ENCODE data around the gene CCDC120.
A peak's percentile ranks its signal among the peaks of the same experiment; 100 is the strongest.

CCDC120 gene

GRCh38 chrX:49064303-49064702 is 5.5 kb downstream of the CCDC120 start:
- DNase-seq: no peak

- DNase-seq: no peak
These were observed 5.9 kb downstream of the CCDC120 start for GRCh38 chrX:49064735-49065134.

GRCh38 chrX:49066278-49066677 is 7.5 kb downstream of the CCDC120 start:
- no peak for DNase-seq

- DNase-seq: no peak
These were observed 7.9 kb downstream of the CCDC120 start for GRCh38 chrX:49066690-49067089.

GRCh38 chrX:49067285-49068120 is 8.7 kb downstream of the CCDC120 start:
- no peak for DNase-seq

- no peak for DNase-seq
These were observed 10.2 kb downstream of the CCDC120 start for GRCh38 chrX:49069038-49069437.

- DNase-seq: no peak
These were observed 12.2 kb downstream of the CCDC120 start for GRCh38 chrX:49070988-49071387.

- no peak for DNase-seq
These were observed 13.3 kb downstream of the CCDC120 start for GRCh38 chrX:49071877-49072711.

- DNase-seq: no peak
These were observed 13.9 kb downstream of the CCDC120 start for GRCh38 chrX:49072712-49073095.

- DNase-seq: peak; percentile 93
These were observed 15.1 kb downstream of the CCDC120 start, which contains the start of gene PRAF2 for GRCh38 chrX:49073601-49074575. Gene PRAF2 (minus strand): TSS chrX:49074002. CDS start chrX:49073987, 15 bp downstream.

- no peak for DNase-seq
These were observed 16.5 kb downstream of the CCDC120 start for GRCh38 chrX:49075347-49075746.

GRCh38 chrX:49077941-49078340 is 19.1 kb downstream of the CCDC120 start:
- no peak for DNase-seq

- DNase-seq: peak; percentile 80
These were observed 21.0 kb downstream of the CCDC120 start, which contains the start of gene WDR45 for GRCh38 chrX:49079489-49080428. Gene WDR45 (minus strand): TSS chrX:49079887. CDS start chrX:49078095, 1,792 bp downstream.

- DNase-seq: no peak
These were observed 23.6 kb downstream of the CCDC120 start for GRCh38 chrX:49082271-49082871.

- no peak for DNase-seq
These were observed 30.8 kb downstream of the CCDC120 start for GRCh38 chrX:49089553-49089952.

- DNase-seq: no peak
These were observed 37.6 kb downstream of the CCDC120 start for GRCh38 chrX:49096419-49096818.

GRCh38 chrX:49100704-49101628 is 42.2 kb downstream of the CCDC120 start:
- peak; percentile 93 for DNase-seq

GRCh38 chrX:49101629-49101984 is 42.8 kb downstream of the CCDC120 start:
- no peak for DNase-seq

- DNase-seq: no peak
These were observed 43.4 kb downstream of the CCDC120 start for GRCh38 chrX:49102190-49102589.

- no peak for DNase-seq
These were observed 44.8 kb downstream of the CCDC120 start for GRCh38 chrX:49103637-49104036.
